ENCODE data around the gene TIGD3.
"Not testable (repeated sequence)": the region's sequence is repeated elsewhere in the genome, so short reads cannot be mapped to it uniquely, and the experiment has no call there.

The TIGD3 gene

DNA sequence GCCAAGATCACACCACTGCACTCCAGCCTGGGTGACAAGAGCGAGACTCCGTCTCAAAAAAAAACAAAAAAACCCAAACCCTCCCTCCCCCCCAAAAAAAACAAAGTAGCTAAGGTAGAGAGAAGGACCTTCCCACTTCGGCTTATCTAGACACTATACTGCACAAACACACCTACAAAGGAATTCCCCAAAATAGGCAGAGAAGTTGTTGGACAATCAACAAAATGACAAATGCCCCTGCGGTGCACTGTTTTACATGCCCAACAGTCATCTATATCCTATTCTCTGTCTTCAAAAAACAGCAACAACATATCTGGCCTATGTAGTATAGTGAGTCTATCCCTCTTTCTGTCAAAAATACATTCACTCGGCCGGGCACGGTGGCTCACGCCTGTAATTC lies 27.5 kb upstream of the TIGD3 start:
- TF ChIP-seq, protein P1, sequence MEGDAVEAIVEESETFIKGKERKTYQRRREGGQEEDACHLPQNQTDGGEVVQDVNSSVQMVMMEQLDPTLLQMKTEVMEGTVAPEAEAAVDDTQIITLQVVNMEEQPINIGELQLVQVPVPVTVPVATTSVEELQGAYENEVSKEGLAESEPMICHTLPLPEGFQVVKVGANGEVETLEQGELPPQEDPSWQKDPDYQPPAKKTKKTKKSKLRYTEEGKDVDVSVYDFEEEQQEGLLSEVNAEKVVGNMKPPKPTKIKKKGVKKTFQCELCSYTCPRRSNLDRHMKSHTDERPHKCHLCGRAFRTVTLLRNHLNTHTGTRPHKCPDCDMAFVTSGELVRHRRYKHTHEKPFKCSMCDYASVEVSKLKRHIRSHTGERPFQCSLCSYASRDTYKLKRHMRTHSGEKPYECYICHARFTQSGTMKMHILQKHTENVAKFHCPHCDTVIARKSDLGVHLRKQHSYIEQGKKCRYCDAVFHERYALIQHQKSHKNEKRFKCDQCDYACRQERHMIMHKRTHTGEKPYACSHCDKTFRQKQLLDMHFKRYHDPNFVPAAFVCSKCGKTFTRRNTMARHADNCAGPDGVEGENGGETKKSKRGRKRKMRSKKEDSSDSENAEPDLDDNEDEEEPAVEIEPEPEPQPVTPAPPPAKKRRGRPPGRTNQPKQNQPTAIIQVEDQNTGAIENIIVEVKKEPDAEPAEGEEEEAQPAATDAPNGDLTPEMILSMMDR (conservative IDR thresholded peaks at IDR 0.05; ENCODE audit: low read length) = no peak
- DNase-seq (ENCODE audit: low read depth) = no peak
- H3K4me3 ChIP-seq (ENCODE audit: low read length) = no peak overlapping the region

DNA sequence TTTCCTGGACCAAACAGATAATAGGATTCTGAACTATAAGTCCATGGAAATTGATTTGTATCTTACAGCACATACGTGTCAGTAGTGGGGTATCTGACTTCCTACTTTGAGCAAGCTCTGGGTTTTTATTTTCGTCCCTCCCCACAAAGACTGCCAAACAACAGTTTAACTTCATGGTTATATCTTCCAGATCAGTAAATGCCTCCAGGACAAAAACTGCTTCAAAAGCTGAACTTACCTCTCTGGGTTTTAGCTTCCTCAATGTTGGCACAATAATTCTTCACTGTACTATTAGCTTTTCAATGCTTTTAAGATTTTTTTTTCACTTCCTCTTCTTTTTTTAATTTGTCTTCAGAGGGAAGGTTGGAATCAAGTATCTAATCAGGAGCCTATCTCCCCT lies 25.1 kb upstream of the TIGD3 start:
- TF ChIP-seq, protein P1 (conservative IDR thresholded peaks at IDR 0.05; ENCODE audit: low read length) = no peak
- H3K4me3 ChIP-seq (ENCODE audit: low read length) = no peak overlapping the region
- no peak for DNase-seq (ENCODE audit: low read depth)

DNA sequence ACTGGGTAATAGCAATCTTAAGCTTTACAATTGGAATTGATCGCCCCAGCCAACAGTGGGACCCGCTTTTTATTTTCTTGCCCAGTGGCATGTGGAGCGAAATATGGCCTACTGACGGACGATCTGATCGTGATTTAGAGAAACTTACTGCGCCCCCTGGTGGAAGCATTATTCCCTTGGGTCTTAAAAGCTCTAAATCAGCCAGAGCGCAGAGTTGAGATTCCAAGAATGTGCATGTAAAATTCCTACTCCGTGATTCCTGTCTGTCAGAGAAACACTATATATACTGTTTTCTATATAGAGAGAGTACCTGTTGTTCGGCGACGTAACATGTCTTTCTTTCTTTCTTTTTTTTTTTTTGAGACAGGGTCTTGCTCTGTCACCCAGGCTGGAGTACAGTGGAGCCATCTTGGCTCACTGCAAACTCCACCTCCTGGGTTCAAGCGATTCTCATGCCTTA lies 24.6 kb upstream of the TIGD3 start:
- no peak overlapping the region for H3K4me3 ChIP-seq (ENCODE audit: low read length)
- DNase-seq (ENCODE audit: low read depth) = peak; percentile 89
- TF ChIP-seq, protein P1 (conservative IDR thresholded peaks at IDR 0.05; ENCODE audit: low read length) = peak; percentile 76

DNA sequence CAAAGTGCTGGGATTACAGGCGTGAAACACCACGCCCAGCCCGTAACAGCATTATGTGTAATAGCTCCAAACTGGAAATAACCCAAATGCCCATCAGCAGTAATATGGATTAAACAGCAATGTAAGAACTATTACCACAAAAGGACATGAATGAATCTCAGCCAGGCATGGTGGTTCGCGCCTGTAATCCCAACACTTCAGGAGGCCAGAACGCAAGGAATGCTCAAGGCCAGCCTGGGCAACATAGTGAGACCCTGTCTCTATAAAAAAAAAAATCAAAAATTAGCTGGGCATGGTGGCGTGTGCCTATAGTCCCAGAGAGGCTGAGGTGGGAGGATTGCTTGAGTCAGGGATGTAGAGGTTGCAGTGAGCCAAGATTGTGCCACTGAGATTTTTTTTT lies 24.0 kb upstream of the TIGD3 start:
- no peak overlapping the region for H3K4me3 ChIP-seq (ENCODE audit: low read length)
- TF ChIP-seq, protein P1 (conservative IDR thresholded peaks at IDR 0.05; ENCODE audit: low read length) = no peak
- no peak for DNase-seq (ENCODE audit: low read depth)

DNA sequence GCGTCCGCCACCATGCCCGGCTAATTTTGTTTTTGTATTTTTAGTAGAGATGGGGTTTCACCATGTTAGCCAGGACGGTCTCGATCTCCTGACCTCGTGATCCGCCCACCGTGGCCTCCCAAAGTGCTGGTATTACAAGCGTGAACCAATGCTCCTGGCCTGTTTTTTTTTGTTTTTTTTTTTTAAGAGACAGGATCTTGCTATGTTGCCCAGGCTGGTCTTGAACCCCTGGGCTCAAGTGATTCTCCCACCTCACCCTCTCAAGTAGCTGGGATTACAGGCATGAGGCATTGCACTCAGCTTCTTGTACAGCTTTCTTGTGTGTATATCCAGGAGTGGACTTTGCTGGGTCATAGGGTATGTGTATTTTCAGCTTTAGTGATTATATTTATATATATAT lies 22.0 kb upstream of the TIGD3 start:
- DNase-seq (ENCODE audit: low read depth); H3K4me3 ChIP-seq (ENCODE audit: low read length): not testable (repeated sequence)

DNA sequence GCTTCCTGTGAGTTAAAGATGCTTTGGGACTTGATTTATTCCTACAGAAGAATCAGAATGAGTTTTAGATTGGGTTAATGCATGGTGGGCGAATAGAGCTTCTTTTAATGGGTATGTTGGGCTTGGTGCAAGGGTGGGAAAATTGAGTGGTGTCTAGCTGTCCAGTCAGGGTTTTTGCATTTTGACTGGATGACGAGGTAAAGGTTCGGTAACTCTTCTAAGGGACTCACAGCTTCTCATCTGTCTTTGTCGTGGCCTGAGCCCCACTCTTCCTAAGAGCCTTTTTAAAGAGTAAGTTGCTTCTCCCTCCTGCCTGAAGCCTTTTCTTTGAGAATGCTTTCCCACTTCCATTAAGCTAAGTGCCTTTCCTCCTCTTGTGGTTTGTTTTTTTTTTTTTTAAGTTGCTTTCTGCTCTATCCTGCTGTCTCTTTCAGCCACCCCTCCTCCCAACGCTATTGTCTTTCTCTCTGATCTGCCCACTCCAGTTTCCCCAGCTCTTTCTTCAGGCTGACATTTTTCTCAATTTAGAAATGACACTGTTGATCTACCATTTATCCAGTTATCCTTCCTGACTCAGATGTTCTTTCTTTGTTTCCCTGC lies 19.8 kb upstream of the TIGD3 start:
- no peak for DNase-seq (ENCODE audit: low read depth)
- peak overlapping the region; percentile 91 for H3K4me3 ChIP-seq (ENCODE audit: low read length)
- TF ChIP-seq, protein P1 (conservative IDR thresholded peaks at IDR 0.05; ENCODE audit: low read length) = no peak

DNA sequence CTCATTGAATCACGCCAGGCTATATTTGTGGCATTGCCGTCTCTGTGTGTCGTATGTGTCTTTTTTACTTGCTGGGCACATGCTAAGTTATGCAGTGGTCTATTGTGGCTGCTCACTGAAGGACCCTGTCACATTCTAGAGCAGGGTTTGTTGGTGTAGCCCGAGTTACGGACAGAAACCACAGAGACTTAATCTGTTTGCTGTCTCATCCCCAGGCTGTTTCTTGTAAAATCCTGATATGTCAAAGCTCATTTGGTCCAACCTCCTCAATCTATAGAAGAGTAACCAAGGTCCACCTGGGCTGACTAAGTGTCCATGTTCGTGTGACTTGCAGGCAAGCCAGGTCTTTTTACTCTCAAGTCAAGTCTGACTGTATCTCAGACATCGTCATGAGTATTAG lies 15.9 kb upstream of the TIGD3 start:
- no peak overlapping the region for H3K4me3 ChIP-seq (ENCODE audit: low read length)
- TF ChIP-seq, protein P1 (conservative IDR thresholded peaks at IDR 0.05; ENCODE audit: low read length) = no peak
- no peak for DNase-seq (ENCODE audit: low read depth)

DNA sequence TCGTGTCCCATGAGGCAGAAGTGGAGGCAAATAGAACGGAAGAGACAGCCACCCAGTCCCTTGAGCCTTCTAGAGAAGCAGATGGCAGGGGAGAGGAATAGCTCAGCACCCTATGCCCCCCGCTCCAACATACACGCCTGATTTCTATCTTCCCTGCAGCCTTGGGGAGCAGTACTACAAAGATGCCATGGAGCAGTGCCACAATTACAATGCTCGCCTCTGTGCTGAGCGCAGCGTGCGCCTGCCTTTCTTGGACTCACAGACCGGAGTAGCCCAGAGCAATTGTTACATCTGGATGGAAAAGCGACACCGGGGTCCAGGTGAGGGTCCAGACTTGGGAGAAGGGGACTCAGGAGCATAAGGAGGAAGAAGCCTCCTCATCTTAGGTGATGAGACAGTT lies 14.3 kb upstream of the TIGD3 start:
- TF ChIP-seq, protein P1 (conservative IDR thresholded peaks at IDR 0.05; ENCODE audit: low read length) = no peak
- DNase-seq (ENCODE audit: low read depth) = no peak

More for the DNA sequence above, 14.3 kb upstream of the TIGD3 start:
- no peak overlapping the region for H3K4me3 ChIP-seq (ENCODE audit: low read length)
